Activated CD4-positive, alpha-beta T cell treated with anti-CD3 and anti-CD28 coated beads for 48 hours (primary cell): ENCODE measurements around the gene PNPLA7.
"Not testable (repeated sequence)": the region's sequence is repeated elsewhere in the genome, so short reads cannot be mapped to it uniquely, and the experiment has no call there.

ENCODE experiments used
- DNase-seq: peaks from one replicate; pipeline ENCODE4 v3.0.0-alpha.2; 2020

Gene PNPLA7

GRCh38 chr9:137536594-137537131, 13.5 kb downstream of the PNPLA7 start:
- DNase-seq: peak; percentile 13

DNA sequence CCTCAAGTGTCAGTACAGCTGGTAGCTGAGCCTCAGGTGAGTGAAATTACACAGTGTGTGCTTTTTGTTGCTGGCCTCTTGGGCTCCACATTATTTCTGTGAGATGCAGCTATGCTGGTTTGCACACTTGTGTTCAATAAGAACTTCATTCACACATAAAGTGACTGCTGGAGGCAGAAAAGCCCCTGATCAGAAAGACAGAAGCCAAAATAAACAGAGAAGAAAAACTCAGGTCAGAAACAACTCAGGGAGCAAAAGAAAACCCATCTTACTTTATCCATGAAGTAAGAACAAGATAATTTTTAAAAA, 15.1 kb downstream of the PNPLA7 start:
- no peak for DNase-seq

- peak; percentile 28 for DNase-seq
These were observed 15.7 kb downstream of the PNPLA7 start for GRCh38 chr9:137534256-137535119.

- DNase-seq: not testable (repeated sequence)
These were observed 17.2 kb downstream of the PNPLA7 start for GRCh38 chr9:137532891-137533468.

- no peak for DNase-seq
These were observed 19.0 kb downstream of the PNPLA7 start for GRCh38 chr9:137531099-137531765.

GRCh38 chr9:137530331-137530730, 19.9 kb downstream of the PNPLA7 start:
- no peak for DNase-seq

DNA sequence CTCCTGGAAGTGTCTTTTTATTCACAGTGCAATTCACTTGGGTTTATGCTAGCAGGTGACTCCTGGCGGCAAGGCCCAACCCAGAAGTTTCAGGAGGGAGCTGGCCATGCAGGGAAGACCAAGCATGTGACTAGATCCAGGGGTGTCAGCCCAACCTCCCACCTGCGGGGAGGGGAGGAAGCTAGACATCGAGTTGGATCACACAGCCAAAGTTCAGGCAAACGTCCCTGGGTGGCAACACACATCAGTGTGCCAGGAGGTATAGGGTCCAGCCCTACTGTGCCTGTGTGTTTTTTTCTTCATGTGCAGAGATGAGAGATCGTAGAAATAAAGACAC, 25.3 kb downstream of the PNPLA7 start:
- no peak for DNase-seq

DNA sequence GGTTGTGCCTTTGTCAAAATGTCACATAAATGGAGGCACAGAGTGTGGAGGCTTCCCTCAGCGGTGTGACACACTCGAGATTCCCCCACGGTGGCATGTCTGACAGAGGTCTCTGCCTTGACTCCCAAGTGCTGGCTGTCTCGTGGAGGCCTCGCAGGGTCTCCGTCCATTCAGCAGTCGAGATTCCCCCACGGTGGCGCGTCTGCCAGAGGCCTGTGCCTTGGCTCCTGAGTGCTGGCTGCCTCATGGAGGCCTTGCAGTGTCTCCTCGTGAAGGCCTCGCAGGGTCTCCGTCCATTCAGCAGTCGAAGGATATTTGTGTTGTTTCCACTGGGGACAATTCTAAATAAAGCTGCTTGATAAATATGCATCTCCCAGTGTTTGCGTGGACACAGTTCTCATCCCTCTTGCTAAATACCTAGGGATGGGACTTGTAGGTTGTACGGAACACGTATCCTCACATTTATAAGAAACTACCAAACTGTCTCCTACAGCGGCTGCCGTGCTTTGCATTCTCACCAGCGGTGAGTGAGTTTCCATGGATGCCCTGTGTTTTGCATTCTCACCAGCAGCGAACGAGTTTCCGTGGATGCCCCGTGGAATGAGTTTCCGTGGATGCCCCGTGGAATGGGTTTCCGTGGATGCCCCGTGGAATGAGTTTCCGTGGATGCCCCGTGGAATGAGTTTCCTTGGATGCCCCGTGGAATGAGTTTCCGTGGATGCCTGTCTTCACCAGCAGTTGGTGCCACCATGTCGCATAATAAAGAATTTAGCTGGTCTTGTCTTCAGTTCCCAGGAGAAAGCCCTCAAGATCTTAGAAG, 25.8 kb downstream of the PNPLA7 start:
- DNase-seq: no peak

- no peak for DNase-seq
These were observed 27.3 kb downstream of the PNPLA7 start for GRCh38 chr9:137522746-137523455.

- DNase-seq: no peak
These were observed 28.7 kb downstream of the PNPLA7 start for GRCh38 chr9:137521405-137521985.

- DNase-seq: no peak
These were observed 29.4 kb downstream of the PNPLA7 start for GRCh38 chr9:137520614-137521404.

DNA sequence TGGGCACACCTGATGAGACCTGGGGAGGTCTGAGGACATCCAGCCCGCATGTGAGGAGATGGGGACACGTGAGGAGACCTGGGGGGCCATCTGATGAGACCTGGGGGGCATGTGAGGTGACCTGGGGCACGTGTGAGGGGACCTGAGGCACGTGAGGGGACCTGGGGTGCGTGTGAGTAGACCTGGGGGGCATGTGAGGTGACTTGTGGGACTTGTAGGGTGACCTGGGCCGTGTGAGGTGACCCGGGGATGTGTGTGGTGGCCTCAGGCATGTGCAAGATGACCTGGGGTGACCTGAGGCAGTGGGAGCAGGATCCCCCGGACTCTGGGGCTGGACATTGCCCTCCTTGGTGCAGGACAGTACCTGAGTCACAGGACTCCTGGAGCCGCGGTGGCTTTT, 30.6 kb downstream of the PNPLA7 start:
- DNase-seq: no peak

- not testable (repeated sequence) for DNase-seq
These were observed 31.3 kb downstream of the PNPLA7 start for GRCh38 chr9:137518661-137519459.

- no peak for DNase-seq
These were observed 33.9 kb downstream of the PNPLA7 start for GRCh38 chr9:137516144-137516917.

- DNase-seq: no peak
These were observed 34.9 kb downstream of the PNPLA7 start for GRCh38 chr9:137515338-137515724.

DNA sequence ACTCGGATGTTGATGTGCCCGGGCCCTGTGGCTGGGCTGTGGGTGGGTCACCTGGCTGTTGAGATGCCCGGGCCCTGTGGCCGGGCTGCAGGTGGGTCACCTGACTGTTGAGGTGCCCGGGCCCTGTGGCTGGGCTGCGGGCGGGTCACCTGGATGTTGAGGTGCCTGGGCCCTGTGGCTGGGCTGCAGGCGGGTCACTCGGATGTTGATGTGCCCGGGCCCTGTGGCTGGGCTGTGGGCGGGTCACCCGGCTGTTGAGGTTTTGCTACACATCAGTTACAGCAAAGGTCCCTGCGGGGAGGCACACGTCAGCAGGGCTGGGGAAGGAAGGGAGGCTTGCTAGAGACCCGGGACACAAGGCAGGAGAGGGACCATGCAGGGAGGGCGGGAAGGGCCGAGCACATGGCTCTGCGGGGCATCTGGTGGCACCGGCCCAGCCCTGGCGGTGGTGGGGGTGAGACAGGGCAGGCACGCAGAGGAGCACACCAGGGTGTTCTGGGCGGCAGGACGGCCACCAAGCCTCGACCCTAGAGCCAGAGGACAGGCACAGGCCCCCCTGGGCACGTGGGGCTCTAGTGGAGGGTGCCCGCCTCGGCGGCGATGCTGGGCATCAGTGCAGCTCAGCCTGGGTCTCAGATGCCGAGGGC, 35.4 kb downstream of the PNPLA7 start:
- no peak for DNase-seq

- not testable (repeated sequence) for DNase-seq
These were observed 36.2 kb downstream of the PNPLA7 start for GRCh38 chr9:137513801-137514570.

- not testable (repeated sequence) for DNase-seq
These were observed 37.1 kb downstream of the PNPLA7 start for GRCh38 chr9:137513136-137513535.
